Measurements from ENCODE around the gene ST7. TPM values are rescaled to one million over a fixed set of nuclear protein-coding genes. Genes with fewer than 3 reads are reported as not detected.

The ST7 gene
- total and polyA plus RNA-seq, 2 donors (not counting 1 experiment from before 2014, with no cell fraction given) = 20.0 to 28.6 TPM

DNA sequence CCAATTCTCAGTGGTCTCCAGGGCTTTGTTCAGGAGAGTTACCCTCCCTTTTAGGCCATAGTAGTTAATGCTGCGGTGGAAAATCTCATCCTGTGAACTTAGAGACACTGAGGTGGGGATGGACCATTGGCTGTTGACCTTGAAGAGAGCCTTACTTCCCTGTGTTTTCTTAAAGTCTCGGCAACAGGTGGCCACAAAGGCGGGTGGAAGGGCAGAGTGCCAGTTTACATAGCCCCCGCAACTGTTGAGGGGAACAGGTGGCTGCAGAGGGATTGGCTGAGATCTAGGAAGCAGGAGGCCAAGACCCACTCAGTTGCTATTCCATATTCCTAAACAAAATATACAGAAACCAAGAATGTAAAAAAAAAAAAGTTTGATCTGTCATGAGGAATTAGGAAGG lies 160.6 kb downstream of the ST7 start:
- Histone ChIP-seq H3K27ac (ENCODE audit: insufficient read depth, low read length) (no peak overlapping the region), H4K20me1 (ENCODE audit: control insufficient read depth, extremely low read depth, insufficient read depth, low read length) (no peaks in the 10 kb centered on the region), H3K4me3 (replicated peaks in 1 of 4; ENCODE audit: control extremely low read depth in 1 of 4, insufficient read depth in 1 of 4, low read depth in 3 of 4, low read length in 4 of 4) (no peak overlapping the region), H3K79me2 (ENCODE audit: control insufficient read depth, insufficient read depth, low read length) (no peaks in the 10 kb centered on the region), H3K9ac (ENCODE audit: insufficient read depth, low read length) (no peak overlapping the region), H3K27me3 (ENCODE audit: control insufficient read depth, insufficient read depth, low read length) (no peaks in the 10 kb centered on the region), H3K36me3 (ENCODE audit: control insufficient read depth, insufficient read depth, low read length) (no peaks in the 10 kb centered on the region), H2AFZ (ENCODE audit: low read length) (no peak overlapping the region), H3K4me2 (ENCODE audit: extremely low read depth, insufficient read depth, low read length) (no peak overlapping the region), H3K4me1 (ENCODE audit: control insufficient read depth, extremely low read depth, insufficient read depth, low read length) (no peaks in the 10 kb centered on the region), H3K9me3 (ENCODE audit: control insufficient read depth, insufficient read depth, low read depth, low read length) (no peaks in the 10 kb centered on the region)
- no peak for DNase-seq (ENCODE audit: low read depth in 2 of 2)
- TF ChIP-seq CTCF (conservative IDR thresholded peaks at IDR 0.05 in 1 of 2, IDR thresholded peaks at IDR 0.05 in 1 of 2; ENCODE audit: low read depth in 1 of 2, low read length in 2 of 2) = no peak
- no peak for TF ChIP-seq EZH2 (IDR thresholded peaks at IDR 0.05; ENCODE audit: low read length, missing control alignments)

DNA sequence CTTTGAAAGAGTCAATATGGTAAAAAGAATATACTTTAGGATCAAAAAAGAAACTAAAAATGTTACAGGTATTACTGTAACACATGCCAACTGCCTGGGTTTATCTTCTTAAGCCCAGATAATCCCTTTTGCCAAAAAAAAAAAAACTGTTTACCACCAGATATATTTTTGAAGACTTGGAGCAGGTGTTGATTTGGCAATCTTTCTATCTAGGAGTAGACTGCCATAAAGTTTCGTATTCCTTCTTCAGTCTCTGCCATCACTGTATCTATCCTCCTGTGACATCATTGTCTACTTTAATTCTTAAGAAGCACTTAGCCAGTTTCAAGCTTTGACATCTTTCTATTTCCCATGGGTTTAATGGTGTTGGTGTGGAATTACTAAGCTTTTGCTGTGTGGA lies 161.0 kb downstream of the ST7 start:
- no peak overlapping the region for H3K27ac ChIP-seq (ENCODE audit: insufficient read depth, low read length)
- H2AFZ ChIP-seq (ENCODE audit: low read length) = no peak overlapping the region
- H3K4me2 ChIP-seq (ENCODE audit: extremely low read depth, insufficient read depth, low read length) = no peak overlapping the region
- no peak for TF ChIP-seq EZH2 (IDR thresholded peaks at IDR 0.05; ENCODE audit: low read length, missing control alignments)
- no peak for DNase-seq (ENCODE audit: low read depth in 2 of 2)
- H4K20me1 ChIP-seq (ENCODE audit: control insufficient read depth, extremely low read depth, insufficient read depth, low read length) = no peaks in the 10 kb centered on the region
- no peak overlapping the region for H3K9ac ChIP-seq (ENCODE audit: insufficient read depth, low read length)
- no peak overlapping the region for H3K4me3 ChIP-seq (replicated peaks in 1 of 4; ENCODE audit: control extremely low read depth in 1 of 4, insufficient read depth in 1 of 4, low read depth in 3 of 4, low read length in 4 of 4)
- no peaks in the 10 kb centered on the region for H3K9me3 ChIP-seq (ENCODE audit: control insufficient read depth, insufficient read depth, low read depth, low read length)
- no peaks in the 10 kb centered on the region for H3K27me3 ChIP-seq (ENCODE audit: control insufficient read depth, insufficient read depth, low read length)
- H3K4me1 ChIP-seq (ENCODE audit: control insufficient read depth, extremely low read depth, insufficient read depth, low read length) = no peaks in the 10 kb centered on the region
- no peaks in the 10 kb centered on the region for H3K79me2 ChIP-seq (ENCODE audit: control insufficient read depth, insufficient read depth, low read length)
- no peaks in the 10 kb centered on the region for H3K36me3 ChIP-seq (ENCODE audit: control insufficient read depth, insufficient read depth, low read length)

DNA sequence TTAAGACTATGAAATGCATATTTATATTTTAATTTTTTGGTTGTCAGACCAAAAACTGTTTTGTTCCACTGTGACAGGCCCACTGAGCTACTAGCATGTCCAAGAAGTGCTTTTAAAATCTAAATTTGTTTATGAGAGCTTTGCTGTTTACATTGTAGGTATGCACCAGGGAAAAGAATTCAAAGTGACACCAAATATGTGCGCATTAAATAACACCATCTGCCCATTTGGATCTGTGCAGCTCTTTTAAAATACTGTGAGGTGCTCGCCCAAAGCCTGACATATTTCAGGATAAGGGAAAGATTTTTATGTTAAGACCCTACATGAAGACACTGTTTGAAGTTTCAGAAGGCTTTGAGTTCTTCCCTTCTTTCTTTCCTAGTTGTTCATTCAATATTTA lies 162.9 kb downstream of the ST7 start:
- no peak overlapping the region for H3K4me3 ChIP-seq (replicated peaks in 1 of 4; ENCODE audit: control extremely low read depth in 1 of 4, insufficient read depth in 1 of 4, low read depth in 3 of 4, low read length in 4 of 4)
- H3K27me3 ChIP-seq (ENCODE audit: control insufficient read depth, insufficient read depth, low read length) = no peaks in the 10 kb centered on the region
- H3K4me2 ChIP-seq (ENCODE audit: extremely low read depth, insufficient read depth, low read length) = no peak overlapping the region
- no peaks in the 10 kb centered on the region for H3K36me3 ChIP-seq (ENCODE audit: control insufficient read depth, insufficient read depth, low read length)
- H2AFZ ChIP-seq (ENCODE audit: low read length) = no peak overlapping the region
- H3K9ac ChIP-seq (ENCODE audit: insufficient read depth, low read length) = no peak overlapping the region
- no peak for TF ChIP-seq EZH2 (IDR thresholded peaks at IDR 0.05; ENCODE audit: low read length, missing control alignments)
- TF ChIP-seq CTCF (conservative IDR thresholded peaks at IDR 0.05 in 1 of 2, IDR thresholded peaks at IDR 0.05 in 1 of 2; ENCODE audit: low read depth in 1 of 2, low read length in 2 of 2) = no peak
- no peaks in the 10 kb centered on the region for H3K4me1 ChIP-seq (ENCODE audit: control insufficient read depth, extremely low read depth, insufficient read depth, low read length)
- no peaks in the 10 kb centered on the region for H3K79me2 ChIP-seq (ENCODE audit: control insufficient read depth, insufficient read depth, low read length)
- no peaks in the 10 kb centered on the region for H3K9me3 ChIP-seq (ENCODE audit: control insufficient read depth, insufficient read depth, low read depth, low read length)
- H3K27ac ChIP-seq (ENCODE audit: insufficient read depth, low read length) = no peak overlapping the region
- no peak for DNase-seq (ENCODE audit: low read depth in 2 of 2)
- H4K20me1 ChIP-seq (ENCODE audit: control insufficient read depth, extremely low read depth, insufficient read depth, low read length) = no peaks in the 10 kb centered on the region

All from fibroblast of lung (primary cell).